ENCODE data around the gene TULP4.
"Not testable (repeated sequence)": the region's sequence is repeated elsewhere in the genome, so short reads cannot be mapped to it uniquely, and the experiment has no call there.

The TULP4 gene

DNA sequence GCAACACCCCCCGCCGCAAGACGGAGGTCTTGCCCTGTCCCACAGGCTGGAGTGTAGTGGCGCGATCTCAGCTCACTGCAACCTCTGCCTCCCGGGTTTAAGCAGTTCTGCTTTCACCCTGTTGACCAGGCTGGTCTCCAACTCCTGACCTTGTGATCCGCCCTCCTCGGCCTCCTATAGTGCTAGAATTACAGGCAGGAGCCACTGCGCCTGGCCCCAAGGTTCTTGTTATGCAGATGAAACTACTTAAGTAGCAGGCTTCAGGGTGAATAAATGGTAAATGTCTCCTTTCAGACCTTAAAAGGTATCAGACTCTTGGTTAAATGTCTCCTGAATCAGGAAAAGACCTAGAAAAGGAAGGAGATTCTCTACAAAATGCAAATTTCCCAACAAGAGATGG is 152.2 kb downstream of the TULP4 start:
- H3K4me3 ChIP-seq (ENCODE audit: low read depth, low read length), result no peak overlapping the region
- DNase-seq (ENCODE audit: low read depth), result no peak
- TF ChIP-seq, protein P1, sequence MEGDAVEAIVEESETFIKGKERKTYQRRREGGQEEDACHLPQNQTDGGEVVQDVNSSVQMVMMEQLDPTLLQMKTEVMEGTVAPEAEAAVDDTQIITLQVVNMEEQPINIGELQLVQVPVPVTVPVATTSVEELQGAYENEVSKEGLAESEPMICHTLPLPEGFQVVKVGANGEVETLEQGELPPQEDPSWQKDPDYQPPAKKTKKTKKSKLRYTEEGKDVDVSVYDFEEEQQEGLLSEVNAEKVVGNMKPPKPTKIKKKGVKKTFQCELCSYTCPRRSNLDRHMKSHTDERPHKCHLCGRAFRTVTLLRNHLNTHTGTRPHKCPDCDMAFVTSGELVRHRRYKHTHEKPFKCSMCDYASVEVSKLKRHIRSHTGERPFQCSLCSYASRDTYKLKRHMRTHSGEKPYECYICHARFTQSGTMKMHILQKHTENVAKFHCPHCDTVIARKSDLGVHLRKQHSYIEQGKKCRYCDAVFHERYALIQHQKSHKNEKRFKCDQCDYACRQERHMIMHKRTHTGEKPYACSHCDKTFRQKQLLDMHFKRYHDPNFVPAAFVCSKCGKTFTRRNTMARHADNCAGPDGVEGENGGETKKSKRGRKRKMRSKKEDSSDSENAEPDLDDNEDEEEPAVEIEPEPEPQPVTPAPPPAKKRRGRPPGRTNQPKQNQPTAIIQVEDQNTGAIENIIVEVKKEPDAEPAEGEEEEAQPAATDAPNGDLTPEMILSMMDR (IDR thresholded peaks at IDR 0.05; ENCODE audit: low read depth, low read length, missing control alignments), result no peak
- in situ Hi-C loops (cut with HindIII; ENCODE audit: low sequenced_read_pairs), result no loop called here

DNA sequence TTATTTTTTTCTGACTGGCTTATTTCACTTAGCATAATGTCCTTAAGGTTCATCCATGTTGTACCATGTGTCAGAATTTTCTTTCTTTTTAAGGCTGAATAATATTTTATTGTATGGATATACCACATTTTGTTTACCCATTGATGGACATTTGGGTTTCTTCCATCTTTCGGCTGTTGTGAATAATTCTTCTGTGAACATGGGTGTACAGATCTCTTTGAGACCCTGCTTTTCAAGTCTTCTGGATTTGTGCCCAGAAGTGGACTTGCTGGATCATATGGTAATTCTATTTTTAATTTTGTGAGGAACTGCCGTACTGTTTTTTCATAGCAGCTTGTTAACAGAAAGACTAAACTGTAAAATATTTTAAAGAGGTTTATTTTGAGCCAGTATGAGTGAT is 153.0 kb downstream of the TULP4 start:
- in situ Hi-C loops (cut with HindIII; ENCODE audit: low sequenced_read_pairs), result no loop called here
- no peak overlapping the region for H3K4me3 ChIP-seq (ENCODE audit: low read depth, low read length)
- DNase-seq (ENCODE audit: low read depth), result no peak
- TF ChIP-seq, protein P1 (IDR thresholded peaks at IDR 0.05; ENCODE audit: low read depth, low read length, missing control alignments), result no peak

DNA sequence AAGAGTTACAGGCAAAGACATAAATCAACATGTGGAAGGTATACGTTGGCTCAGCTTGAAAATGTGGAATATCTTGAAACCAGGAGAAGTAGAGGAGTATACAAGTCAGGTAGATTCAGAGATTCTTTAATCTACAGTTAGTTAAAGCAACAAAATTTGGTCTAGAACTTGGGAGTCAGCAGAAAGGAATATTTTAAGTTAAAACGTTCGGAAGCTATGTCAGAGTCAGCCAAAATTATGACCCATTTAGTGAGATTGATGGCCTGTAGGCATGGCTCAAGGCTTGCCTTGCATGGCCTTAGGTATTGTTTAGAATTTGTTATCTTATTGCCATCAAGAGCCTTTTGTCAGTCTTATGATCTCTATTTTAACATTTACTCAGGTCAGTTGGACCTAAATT is 153.5 kb downstream of the TULP4 start:
- in situ Hi-C loops (cut with HindIII; ENCODE audit: low sequenced_read_pairs), result no loop called here
- H3K4me3 ChIP-seq (ENCODE audit: low read depth, low read length), result no peak overlapping the region
- TF ChIP-seq, protein P1 (IDR thresholded peaks at IDR 0.05; ENCODE audit: low read depth, low read length, missing control alignments), result no peak
- DNase-seq (ENCODE audit: low read depth), result no peak

DNA sequence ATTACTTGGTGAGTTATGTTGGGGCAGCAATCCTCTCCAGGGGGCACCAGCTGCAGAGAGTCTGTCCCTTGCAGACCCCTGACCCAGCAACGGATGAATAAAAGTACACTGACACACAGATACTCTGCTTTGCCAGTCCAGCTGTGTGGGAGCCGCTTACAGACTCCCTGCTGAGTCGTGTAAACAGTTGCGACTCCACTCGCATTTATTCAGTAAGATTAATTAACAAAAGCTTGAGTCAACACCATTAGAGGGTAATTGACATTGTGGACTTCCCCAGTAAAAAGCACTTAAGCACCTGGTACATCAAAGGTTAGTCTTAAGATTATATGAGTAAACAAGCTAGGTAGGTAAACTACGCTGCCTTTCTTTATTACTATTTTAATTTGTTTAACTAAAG is 155.7 kb downstream of the TULP4 start:
- in situ Hi-C loops (cut with HindIII; ENCODE audit: low sequenced_read_pairs), result no loop called here
- no peak for DNase-seq (ENCODE audit: low read depth)
- TF ChIP-seq, protein P1 (IDR thresholded peaks at IDR 0.05; ENCODE audit: low read depth, low read length, missing control alignments), result no peak
- no peak overlapping the region for H3K4me3 ChIP-seq (ENCODE audit: low read depth, low read length)

DNA sequence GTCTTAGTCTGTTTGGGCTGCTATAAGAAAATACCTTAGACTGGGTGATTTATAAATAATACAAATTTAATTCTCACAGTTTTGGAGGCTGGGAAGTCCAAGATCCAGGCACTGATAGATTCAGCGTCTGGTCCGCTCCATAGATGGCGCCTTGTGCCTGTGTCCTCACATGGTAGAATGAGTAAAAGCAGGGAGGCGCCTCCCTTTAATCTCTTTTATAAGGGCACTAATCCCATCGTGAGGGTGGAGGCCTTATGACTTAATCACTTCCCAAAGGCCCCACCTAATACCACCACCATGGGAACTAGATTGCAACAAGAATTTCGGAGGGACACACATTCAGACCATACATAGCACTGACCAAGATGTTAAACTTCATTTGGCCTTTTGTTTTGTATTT is 156.4 kb downstream of the TULP4 start:
- no peak overlapping the region for H3K4me3 ChIP-seq (ENCODE audit: low read depth, low read length)
- TF ChIP-seq, protein P1 (IDR thresholded peaks at IDR 0.05; ENCODE audit: low read depth, low read length, missing control alignments), result no peak
- in situ Hi-C loops (cut with HindIII; ENCODE audit: low sequenced_read_pairs), result no loop called here
- DNase-seq (ENCODE audit: low read depth), result no peak

DNA sequence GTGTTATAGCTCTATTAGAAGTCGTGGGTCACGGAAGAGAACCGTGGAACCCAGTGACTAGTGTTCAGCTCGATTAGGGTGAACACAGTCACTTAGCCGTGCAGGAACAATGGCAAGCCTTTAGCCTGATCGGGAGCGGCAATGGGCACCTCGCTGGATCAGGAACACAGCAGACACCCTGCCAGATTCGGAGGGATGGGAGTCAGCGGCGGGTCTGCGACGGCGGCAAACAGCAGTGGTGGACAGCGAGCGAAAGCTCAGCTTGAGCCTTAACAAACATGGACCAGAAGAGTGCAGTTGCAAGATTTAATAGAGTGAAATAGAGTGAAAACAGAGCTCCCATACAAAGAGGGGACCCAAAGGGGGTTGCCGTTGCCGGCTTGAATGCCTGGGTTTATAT is 157.8 kb downstream of the TULP4 start:
- DNase-seq (ENCODE audit: low read depth); in situ Hi-C loops (cut with HindIII; ENCODE audit: low sequenced_read_pairs); H3K4me3 ChIP-seq (ENCODE audit: low read depth, low read length): not testable (repeated sequence)

DNA sequence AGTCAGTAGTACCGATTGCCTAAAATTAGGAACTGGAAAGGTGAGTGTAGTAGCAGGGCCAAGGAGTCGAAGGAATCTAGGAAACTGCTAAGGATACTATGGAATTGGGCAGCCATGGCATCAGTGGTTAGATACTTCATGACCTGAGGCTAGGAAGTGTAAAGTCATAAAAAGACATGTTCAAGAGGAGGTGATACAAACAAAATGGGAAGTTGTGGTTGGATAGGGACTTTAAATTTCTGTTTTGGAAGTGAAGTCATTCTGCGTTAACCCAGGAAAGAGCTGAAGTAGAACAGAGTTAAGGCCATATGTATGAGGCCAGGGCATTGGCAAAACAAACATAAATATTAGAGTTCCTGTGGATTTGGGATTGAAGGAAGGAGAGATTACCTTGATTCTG is 159.1 kb downstream of the TULP4 start:
- TF ChIP-seq, protein P1 (IDR thresholded peaks at IDR 0.05; ENCODE audit: low read depth, low read length, missing control alignments), result no peak
- no peak for DNase-seq (ENCODE audit: low read depth)
- no peak overlapping the region for H3K4me3 ChIP-seq (ENCODE audit: low read depth, low read length)
- in situ Hi-C loops (cut with HindIII; ENCODE audit: low sequenced_read_pairs), result no loop called here

Data from astrocyte of the cerebellum (primary cell).